Right lobe of liver (tissue), 6 donors: Measurements from ENCODE around the gene ACACA. TPM values are rescaled to one million over a fixed set of nuclear protein-coding genes. Genes with fewer than 3 reads are reported as not detected.

Source experiments
- ATAC-seq, 4 donors: fragments of 200-7000 bp; cut with Tn5 transposase; one replicate each; pipeline ENCODE4 v1.9.1; 2020; ENCODE audit warnings: mild to moderate bottlenecking in 4 of 4, moderate library complexity in 4 of 4
- DNase-seq, 3 donors: peaks; one replicate each; pipeline ENCODE4 v3.0.0-alpha.2; 2020
- H3K27ac ChIP-seq, 3 donors: fragments of 200-600 bp; one replicate each; pipeline ENCODE4 v1.8.0; 2022
- H3K27me3 ChIP-seq, 2 donors: fragments of 200-600 bp; one replicate each; pipeline ENCODE4 v1.8.0; 2022
- H3K36me3 ChIP-seq, 4 donors: fragments of 200-600 bp; sonication (generic) in 1 of 4; one replicate each; pipeline versions ENCODE4 v1.5.1 to v1.8.0; 2017 to 2022; ENCODE audit warnings: control low read depth in 1 of 4
- H3K4me1 ChIP-seq, 4 donors: fragments of 200-600 bp; sonication (generic) in 1 of 4; one replicate each; pipeline versions ENCODE4 v1.5.1 to v1.8.0; 2017 to 2022; ENCODE audit warnings: control low read depth in 1 of 4
- H3K4me3 ChIP-seq, 3 donors: fragments of 200-600 bp; one replicate each; pipeline ENCODE4 v1.8.0; 2022
- H3K9me3 ChIP-seq, 4 donors: fragments of 200-600 bp; sonication (generic) in 1 of 4; one replicate each; pipeline versions ENCODE4 v1.5.1 to v1.8.0; 2017 to 2022; ENCODE audit warnings: control low read depth in 1 of 4
- POLR2A ChIP-seq: fragments of 450-650 bp; IDR thresholded peaks from one replicate; pipeline ENCODE4 v1.6.1; 2017; ENCODE audit warnings: antibody characterized with exemption, mild to moderate bottlenecking
- WGBS: methylation state at CpG from one replicate; pipeline ENCODE4 v1.1.6; 2018; ENCODE audit warnings: low coverage, low lambda C conversion rate; ENCODE audit not compliant: insufficient coverage; ENCODE audit errors: missing lambda C conversion rate; 5-methylcytosine and 5-hydroxymethylcytosine counted together
- intact Hi-C, 2 donors: fragments of 100-400 bp; cut with DNase I; formaldehyde crosslinking; loops; one replicate each; pipeline versions ENCODE4 v1.11.2 to v1.14.1; 2022
- total RNA-seq, 6 experiments: library from RNA; depleted of rRNA in 2 of 6; stranded (reverse); fragments of >200 nt in 2 of 6; fragmentation: NEBNext Ultra II Directional in 3 of 6; extraction: Animal tissue kit (Norgen Biotek cat#: 25700) in 3 of 6; gene quantifications; one replicate each; pipeline versions ENCODE4 v1.1.0 to v1.2.4, GENCODE V29; 2016 to 2023
- TF ChIP-seq, protein P1 (sequence below), 4 donors: fragments of 200-600 bp in 3 of 4; fragments of 450-650 bp in 1 of 4; IDR thresholded peaks; one replicate each; pipeline versions ENCODE4 v1.5.1 to v1.8.0; 2016 to 2022; ENCODE audit warnings: antibody characterized with exemption in 4 of 4, mild to moderate bottlenecking in 2 of 4
- donor health status: DM: no; HTN: yes; CAD: no.
- donor health status: DM: no; HTN: no; CAD: no.
- donor health status: DM: no; HTN: no; CAD: no.
- donor health status: DM: no; HTN: yes; CAD: no.
- donor health status: DM: no; HTN: yes; CAD: no.

The ACACA gene
- total RNA-seq, 6 experiments from 2014 or later, result 14.6 to 56.4 (median 27.1) TPM

DNA sequence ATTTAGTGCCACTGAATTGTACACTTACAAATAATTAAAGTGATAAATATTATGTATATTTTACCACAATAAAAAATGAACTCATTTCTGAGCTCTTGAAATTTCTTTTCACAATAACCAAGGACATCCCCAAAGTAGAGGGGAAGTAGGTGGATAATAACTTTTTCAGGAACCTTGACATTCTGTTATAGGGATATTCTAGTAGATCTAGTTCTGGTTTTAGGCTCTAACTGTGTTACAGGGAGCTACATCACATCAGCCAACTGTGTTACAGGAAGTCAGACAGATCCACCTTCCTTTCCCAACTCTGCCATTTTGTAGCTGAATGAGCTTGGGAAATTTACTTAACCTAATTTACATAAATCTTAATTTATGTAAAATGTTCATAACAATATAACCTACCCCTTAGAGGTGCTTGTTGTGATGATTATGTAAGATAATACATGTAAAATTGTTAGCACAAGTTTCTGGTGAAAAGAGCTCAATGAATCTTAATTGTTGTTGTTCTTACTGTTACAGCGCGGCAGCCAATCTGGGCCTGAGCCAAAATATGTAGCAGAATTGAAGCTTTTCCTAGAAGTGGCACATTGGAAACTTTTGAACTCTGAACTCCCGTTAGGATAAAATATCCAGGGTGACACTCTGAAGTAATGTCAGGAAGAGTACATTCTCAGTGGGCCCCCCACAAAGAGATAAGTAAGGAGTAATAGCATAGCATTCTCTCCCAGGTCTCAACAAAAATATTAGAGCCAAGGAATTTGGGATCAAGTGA, 288.1 kb downstream of the ACACA start:
- peaks cover 0 to 44% (median 7%) of the 10 kb centered on the region in 4 donors for H3K4me1 ChIP-seq
- WGBS, result 24% methylated on average over 3 of the region's 3 CpGs
- DNase-seq, result no peak
- intact Hi-C loops, result no loop called here
- H3K27ac ChIP-seq, result peak overlapping the region; percentile 52 to 54 (median 54)
- ATAC-seq, result peak; percentile 18 to 52 (median 34)
- TF ChIP-seq POLR2A, result no peak
- TF ChIP-seq, protein P1, sequence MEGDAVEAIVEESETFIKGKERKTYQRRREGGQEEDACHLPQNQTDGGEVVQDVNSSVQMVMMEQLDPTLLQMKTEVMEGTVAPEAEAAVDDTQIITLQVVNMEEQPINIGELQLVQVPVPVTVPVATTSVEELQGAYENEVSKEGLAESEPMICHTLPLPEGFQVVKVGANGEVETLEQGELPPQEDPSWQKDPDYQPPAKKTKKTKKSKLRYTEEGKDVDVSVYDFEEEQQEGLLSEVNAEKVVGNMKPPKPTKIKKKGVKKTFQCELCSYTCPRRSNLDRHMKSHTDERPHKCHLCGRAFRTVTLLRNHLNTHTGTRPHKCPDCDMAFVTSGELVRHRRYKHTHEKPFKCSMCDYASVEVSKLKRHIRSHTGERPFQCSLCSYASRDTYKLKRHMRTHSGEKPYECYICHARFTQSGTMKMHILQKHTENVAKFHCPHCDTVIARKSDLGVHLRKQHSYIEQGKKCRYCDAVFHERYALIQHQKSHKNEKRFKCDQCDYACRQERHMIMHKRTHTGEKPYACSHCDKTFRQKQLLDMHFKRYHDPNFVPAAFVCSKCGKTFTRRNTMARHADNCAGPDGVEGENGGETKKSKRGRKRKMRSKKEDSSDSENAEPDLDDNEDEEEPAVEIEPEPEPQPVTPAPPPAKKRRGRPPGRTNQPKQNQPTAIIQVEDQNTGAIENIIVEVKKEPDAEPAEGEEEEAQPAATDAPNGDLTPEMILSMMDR (IDR thresholded peaks at IDR 0.05), result no peak
- no peak overlapping the region for H3K4me3 ChIP-seq
- H3K9me3 ChIP-seq, result no peaks in the 10 kb centered on the region
- no peaks in the 10 kb centered on the region for H3K27me3 ChIP-seq
- H3K36me3 ChIP-seq, result peaks cover 0 to 25% (median 3%) of the 10 kb centered on the region in 4 donors

DNA sequence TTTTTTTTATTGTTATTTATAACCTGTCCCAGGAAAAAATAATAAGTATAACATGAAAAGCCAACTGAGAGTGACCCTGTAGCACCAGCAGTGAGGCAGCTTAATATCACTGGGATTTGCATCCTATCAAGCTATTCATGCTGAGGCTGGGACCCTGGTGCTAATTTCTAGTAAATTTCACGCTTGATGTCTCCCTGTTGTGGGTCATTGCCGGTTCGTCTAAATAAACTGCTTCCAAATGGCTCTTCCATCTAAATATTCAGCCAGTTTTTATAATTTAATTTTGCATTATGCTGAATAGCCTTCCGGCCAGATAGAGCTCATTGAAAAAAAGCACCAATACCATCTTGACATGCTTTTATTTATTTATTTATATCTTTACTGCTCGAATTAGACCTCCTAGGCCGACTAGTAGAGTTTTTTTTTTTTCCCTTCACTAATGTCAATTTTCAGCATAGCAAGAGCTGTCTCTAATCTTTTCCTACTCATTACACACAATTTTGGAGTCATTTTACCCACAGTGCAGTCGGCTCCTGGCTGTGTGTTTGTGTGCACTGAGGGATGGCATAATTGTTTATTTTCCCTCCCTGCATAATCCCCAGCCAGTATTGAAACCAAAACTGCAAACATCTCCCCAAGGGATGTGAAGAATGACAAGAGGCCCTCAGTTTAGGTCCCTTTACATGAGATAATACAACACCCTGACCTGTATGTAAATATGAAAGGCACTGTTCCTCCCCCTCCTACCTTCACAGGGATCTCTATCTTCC, 289.1 kb downstream of the ACACA start:
- no peaks in the 10 kb centered on the region for H3K9me3 ChIP-seq
- intact Hi-C loops, result no loop called here
- no peak overlapping the region for H3K4me3 ChIP-seq
- DNase-seq, result peak in 1 of 3 donors; percentile 21
- peaks cover 0 to 44% (median 7%) of the 10 kb centered on the region in 4 donors for H3K4me1 ChIP-seq
- H3K27me3 ChIP-seq, result no peaks in the 10 kb centered on the region
- peaks cover 0 to 21% (median 3%) of the 10 kb centered on the region in 4 donors for H3K36me3 ChIP-seq
- no peak for TF ChIP-seq POLR2A
- TF ChIP-seq, protein P1 (IDR thresholded peaks at IDR 0.05), result no peak
- WGBS, result 54% methylated on average over 7 of the region's 7 CpGs
- H3K27ac ChIP-seq, result peak overlapping the region; percentile 52 to 55 (median 54)
- peak; percentile 87 to 95 (median 94) for ATAC-seq

DNA sequence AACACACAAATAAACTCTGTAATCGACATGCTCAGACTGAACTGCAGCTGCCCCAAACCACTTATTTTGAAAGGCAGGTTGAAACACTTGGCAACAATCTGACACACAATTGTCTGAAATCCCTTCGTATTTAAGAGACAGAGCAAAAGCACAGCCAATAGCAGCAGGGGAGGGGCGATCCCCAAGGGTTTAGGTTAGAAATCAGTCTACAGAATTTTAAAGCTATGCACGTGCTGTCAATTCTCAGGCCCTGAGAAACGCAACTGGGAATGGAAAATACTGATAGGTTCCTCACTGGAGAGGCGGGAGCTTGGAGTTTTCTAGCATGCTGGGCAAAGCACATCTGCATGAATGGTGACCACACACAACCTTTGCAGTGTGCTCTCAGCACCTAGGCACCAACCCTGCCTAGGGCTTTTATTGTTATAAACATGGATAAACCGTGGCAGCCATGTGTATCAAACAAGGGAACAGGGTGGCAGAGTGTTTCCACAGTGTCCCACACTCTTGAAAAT, 289.9 kb downstream of the ACACA start:
- Histone ChIP-seq H3K27me3 (no peaks in the 10 kb centered on the region), H3K9me3 (no peaks in the 10 kb centered on the region), H3K36me3 (peaks cover 0 to 18% (median 7%) of the 10 kb centered on the region in 4 donors), H3K4me1 (peaks cover 0 to 44% (median 7%) of the 10 kb centered on the region in 4 donors), H3K27ac (peak overlapping the region in 1 of 3 donors; percentile 54), H3K4me3 (no peak overlapping the region)
- no peak for DNase-seq
- no peak for ATAC-seq
- intact Hi-C loops, result no loop called here
- no peak for TF ChIP-seq POLR2A
- TF ChIP-seq, protein P1 (IDR thresholded peaks at IDR 0.05), result no peak
- WGBS, result 98% methylated on average over 5 of the region's 7 CpGs

DNA sequence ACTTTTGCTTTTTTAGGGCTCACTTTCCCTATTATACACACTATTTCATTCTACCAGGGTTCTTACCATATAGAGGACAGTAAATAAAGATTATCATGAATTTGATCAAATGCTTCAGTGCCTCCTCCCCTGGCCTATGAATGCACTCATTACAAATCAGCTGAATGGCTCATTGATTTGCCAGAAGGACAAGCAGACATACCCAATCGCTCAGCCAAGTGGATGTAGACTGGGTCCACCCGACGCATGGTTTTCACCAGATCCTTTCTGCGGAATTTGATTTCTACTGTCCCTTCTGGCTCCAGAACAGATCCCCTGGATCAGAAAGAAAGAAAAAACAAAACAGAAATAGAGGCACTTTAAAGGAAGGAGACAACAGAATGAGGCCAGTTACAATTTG, 295.3 kb downstream of the ACACA start:
- DNase-seq (no peak), ATAC-seq (no peak)
- Histone ChIP-seq H3K4me1 (peaks cover 0 to 23% (median 3%) of the 10 kb centered on the region in 4 donors), H3K27ac (no peak overlapping the region), H3K4me3 (no peak overlapping the region), H3K27me3 (no peaks in the 10 kb centered on the region), H3K9me3 (no peaks in the 10 kb centered on the region), H3K36me3 (peaks cover 0 to 31% (median 6%) of the 10 kb centered on the region in 4 donors)
- WGBS, result 98% methylated on average over 4 of the region's 4 CpGs
- intact Hi-C loops, result no loop called here
- TF ChIP-seq POLR2A, result no peak
- TF ChIP-seq, protein P1 (IDR thresholded peaks at IDR 0.05), result no peak
